K562 (cell line): ENCODE data around the gene PLA2G4F. TPM values are rescaled to one million over a fixed set of nuclear protein-coding genes. Genes with fewer than 3 reads are reported as not detected.

ENCODE experiments used
- polyA plus RNA-seq, 8 experiments: library from polyadenylated mRNA; depleted of rRNA in 4 of 8; stranded (reverse) in 5 of 8; unstranded in 3 of 8; fragments of >200 nt; fragmentation: Nextera tagmentation in 2 of 8; fragmentation: Illumina TruSeq in 1 of 8; extraction: Ambion mirVana in 2 of 8; extraction: Trizol in 1 of 8; gene quantifications; 2 replicates each; pipeline versions ENCODE4 v1.2.1 to v1.2.3, GENCODE V29; 2011 to 2014; ENCODE audit warnings: inconsistent platforms in 1 of 8, missing spikeins in 1 of 8
- total RNA-seq, 7 experiments: library from RNA; depleted of rRNA in 6 of 7; stranded (reverse); fragments of >200 nt in 6 of 7; fragmentation: Illumina TruSeq in 2 of 7; extraction: Trizol in 2 of 7; gene quantifications; 2 replicates each; pipeline versions ENCODE4 v1.2.1 to v1.2.3, GENCODE V29; 2011 to 2021; ENCODE audit warnings: low replicate concordance in 1 of 7
- TF ChIP-seq, protein P1 (sequence below): fragments of 200-600 bp; sonication (generic); IDR thresholded peaks from one replicate; pipeline ENCODE4 v1.6.1; 2012; ENCODE audit warnings: mild to moderate bottlenecking, low read depth, low read length, inconsistent platforms

Gene PLA2G4F
- total and polyA plus RNA-seq, 9 of the 15 experiments (the other 6 are each of a cell fraction or from before 2014, with no cell fraction given) = 0.02 TPM; not detected in 8

DNA sequence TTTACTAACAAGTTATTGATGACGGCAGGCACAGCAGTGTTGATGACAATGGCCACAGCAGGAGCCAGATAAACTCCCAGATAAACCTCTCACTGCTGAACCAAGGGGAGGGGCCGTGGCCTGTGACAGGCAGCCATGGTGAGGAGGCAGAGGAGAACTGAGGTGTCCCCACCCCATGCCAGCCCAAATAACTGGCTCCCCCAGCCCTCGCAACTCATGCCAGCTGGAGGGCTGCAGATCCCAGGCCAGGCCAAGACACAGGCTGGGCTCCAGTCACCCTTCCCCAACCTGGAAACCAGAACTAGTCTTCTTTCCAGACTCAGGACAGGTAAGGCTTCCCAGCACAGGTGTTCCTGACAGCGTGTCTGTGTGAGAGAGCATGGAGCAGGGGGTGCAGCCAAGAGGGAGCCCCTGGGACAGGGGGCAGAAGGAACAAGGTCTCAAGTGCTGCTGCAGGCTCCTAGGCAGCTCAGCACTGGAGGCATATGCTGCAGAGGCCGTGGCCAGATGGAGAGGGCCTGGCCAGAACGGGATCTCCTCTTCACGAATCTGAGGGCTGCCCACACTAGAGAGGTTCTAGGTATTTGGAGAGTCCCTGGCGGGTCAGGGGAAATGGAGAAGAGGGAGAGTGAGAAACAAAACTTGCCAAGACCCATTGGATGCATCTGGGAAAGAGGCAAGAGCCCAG lies 15.9 kb downstream of the PLA2G4F start (continued):
- TF ChIP-seq, protein P1, sequence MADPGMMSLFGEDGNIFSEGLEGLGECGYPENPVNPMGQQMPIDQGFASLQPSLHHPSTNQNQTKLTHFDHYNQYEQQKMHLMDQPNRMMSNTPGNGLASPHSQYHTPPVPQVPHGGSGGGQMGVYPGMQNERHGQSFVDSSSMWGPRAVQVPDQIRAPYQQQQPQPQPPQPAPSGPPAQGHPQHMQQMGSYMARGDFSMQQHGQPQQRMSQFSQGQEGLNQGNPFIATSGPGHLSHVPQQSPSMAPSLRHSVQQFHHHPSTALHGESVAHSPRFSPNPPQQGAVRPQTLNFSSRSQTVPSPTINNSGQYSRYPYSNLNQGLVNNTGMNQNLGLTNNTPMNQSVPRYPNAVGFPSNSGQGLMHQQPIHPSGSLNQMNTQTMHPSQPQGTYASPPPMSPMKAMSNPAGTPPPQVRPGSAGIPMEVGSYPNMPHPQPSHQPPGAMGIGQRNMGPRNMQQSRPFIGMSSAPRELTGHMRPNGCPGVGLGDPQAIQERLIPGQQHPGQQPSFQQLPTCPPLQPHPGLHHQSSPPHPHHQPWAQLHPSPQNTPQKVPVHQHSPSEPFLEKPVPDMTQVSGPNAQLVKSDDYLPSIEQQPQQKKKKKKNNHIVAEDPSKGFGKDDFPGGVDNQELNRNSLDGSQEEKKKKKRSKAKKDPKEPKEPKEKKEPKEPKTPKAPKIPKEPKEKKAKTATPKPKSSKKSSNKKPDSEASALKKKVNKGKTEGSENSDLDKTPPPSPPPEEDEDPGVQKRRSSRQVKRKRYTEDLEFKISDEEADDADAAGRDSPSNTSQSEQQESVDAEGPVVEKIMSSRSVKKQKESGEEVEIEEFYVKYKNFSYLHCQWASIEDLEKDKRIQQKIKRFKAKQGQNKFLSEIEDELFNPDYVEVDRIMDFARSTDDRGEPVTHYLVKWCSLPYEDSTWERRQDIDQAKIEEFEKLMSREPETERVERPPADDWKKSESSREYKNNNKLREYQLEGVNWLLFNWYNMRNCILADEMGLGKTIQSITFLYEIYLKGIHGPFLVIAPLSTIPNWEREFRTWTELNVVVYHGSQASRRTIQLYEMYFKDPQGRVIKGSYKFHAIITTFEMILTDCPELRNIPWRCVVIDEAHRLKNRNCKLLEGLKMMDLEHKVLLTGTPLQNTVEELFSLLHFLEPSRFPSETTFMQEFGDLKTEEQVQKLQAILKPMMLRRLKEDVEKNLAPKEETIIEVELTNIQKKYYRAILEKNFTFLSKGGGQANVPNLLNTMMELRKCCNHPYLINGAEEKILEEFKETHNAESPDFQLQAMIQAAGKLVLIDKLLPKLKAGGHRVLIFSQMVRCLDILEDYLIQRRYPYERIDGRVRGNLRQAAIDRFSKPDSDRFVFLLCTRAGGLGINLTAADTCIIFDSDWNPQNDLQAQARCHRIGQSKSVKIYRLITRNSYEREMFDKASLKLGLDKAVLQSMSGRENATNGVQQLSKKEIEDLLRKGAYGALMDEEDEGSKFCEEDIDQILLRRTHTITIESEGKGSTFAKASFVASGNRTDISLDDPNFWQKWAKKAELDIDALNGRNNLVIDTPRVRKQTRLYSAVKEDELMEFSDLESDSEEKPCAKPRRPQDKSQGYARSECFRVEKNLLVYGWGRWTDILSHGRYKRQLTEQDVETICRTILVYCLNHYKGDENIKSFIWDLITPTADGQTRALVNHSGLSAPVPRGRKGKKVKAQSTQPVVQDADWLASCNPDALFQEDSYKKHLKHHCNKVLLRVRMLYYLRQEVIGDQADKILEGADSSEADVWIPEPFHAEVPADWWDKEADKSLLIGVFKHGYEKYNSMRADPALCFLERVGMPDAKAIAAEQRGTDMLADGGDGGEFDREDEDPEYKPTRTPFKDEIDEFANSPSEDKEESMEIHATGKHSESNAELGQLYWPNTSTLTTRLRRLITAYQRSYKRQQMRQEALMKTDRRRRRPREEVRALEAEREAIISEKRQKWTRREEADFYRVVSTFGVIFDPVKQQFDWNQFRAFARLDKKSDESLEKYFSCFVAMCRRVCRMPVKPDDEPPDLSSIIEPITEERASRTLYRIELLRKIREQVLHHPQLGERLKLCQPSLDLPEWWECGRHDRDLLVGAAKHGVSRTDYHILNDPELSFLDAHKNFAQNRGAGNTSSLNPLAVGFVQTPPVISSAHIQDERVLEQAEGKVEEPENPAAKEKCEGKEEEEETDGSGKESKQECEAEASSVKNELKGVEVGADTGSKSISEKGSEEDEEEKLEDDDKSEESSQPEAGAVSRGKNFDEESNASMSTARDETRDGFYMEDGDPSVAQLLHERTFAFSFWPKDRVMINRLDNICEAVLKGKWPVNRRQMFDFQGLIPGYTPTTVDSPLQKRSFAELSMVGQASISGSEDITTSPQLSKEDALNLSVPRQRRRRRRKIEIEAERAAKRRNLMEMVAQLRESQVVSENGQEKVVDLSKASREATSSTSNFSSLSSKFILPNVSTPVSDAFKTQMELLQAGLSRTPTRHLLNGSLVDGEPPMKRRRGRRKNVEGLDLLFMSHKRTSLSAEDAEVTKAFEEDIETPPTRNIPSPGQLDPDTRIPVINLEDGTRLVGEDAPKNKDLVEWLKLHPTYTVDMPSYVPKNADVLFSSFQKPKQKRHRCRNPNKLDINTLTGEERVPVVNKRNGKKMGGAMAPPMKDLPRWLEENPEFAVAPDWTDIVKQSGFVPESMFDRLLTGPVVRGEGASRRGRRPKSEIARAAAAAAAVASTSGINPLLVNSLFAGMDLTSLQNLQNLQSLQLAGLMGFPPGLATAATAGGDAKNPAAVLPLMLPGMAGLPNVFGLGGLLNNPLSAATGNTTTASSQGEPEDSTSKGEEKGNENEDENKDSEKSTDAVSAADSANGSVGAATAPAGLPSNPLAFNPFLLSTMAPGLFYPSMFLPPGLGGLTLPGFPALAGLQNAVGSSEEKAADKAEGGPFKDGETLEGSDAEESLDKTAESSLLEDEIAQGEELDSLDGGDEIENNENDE = no peak
